ENCODE data around the gene MEOX2. TPM values are rescaled to one million over a fixed set of nuclear protein-coding genes. Genes with fewer than 3 reads are reported as not detected.

The MEOX2 gene
- total and polyA plus RNA-seq, 2 experiments from 2014 or later = not detected

- no peak for DNase-seq
- no peaks in the 10 kb centered on the region for H3K27me3 ChIP-seq (replicated peaks; ENCODE audit: insufficient read depth)
- H3K4me3 ChIP-seq = no peak overlapping the region
- no peaks in the 10 kb centered on the region for H3K9me3 ChIP-seq (ENCODE audit: low read depth)
- H3K36me3 ChIP-seq (ENCODE audit: low read depth) = no peaks in the 10 kb centered on the region
- no peaks in the 10 kb centered on the region for H3F3A ChIP-seq (ENCODE audit: insufficient read depth)
- H3K4me1 ChIP-seq (ENCODE audit: insufficient read depth) = no peaks in the 10 kb centered on the region
- no peak overlapping the region for H2AFZ ChIP-seq
- H3K9me2 ChIP-seq (ENCODE audit: insufficient read depth) = no peaks in the 10 kb centered on the region
- H3K79me2 ChIP-seq (ENCODE audit: insufficient read depth) = no peaks in the 10 kb centered on the region
- no peaks in the 10 kb centered on the region for H4K20me1 ChIP-seq (ENCODE audit: insufficient read depth)
- no peak overlapping the region for H3K27ac ChIP-seq
- in situ Hi-C loops (cut with MboI) = no loop called here
- no peak overlapping the region for H3K4me2 ChIP-seq (ENCODE audit: unreplicated experiment)
- TF ChIP-seq EZH2 (IDR thresholded peaks at IDR 0.05; ENCODE audit: insufficient read depth, poor library complexity, severe bottlenecking) (no peak), EZH2phosphoT487 (IDR thresholded peaks at IDR 0.05; ENCODE audit: insufficient read depth, low read depth) (no peak)
- no peak overlapping the region for H3K9ac ChIP-seq
- WGBS, 2 experiments (ENCODE audit: low coverage in 1 of 2, low lambda C conversion rate in 2 of 2, missing lambda C conversion rate in 2 of 2) = 9 to 14% methylated on average over 2 of the region's 2 CpGs
Measured at GRCh38 chr7:15652776-15653290, 33.6 kb downstream of the MEOX2 start.

GRCh38 chr7:15651693-15652092 lies 34.8 kb downstream of the MEOX2 start:
- no peaks in the 10 kb centered on the region for H3K9me3 ChIP-seq (ENCODE audit: low read depth)
- H3K4me3 ChIP-seq = no peak overlapping the region
- TF ChIP-seq EZH2phosphoT487 (IDR thresholded peaks at IDR 0.05; ENCODE audit: insufficient read depth, low read depth) = no peak
- no peak for TF ChIP-seq EZH2 (IDR thresholded peaks at IDR 0.05; ENCODE audit: insufficient read depth, poor library complexity, severe bottlenecking)

GRCh38 chr7:15650787-15651186 lies 35.7 kb downstream of the MEOX2 start:
- H3K27ac ChIP-seq = no peak overlapping the region
- no peaks in the 10 kb centered on the region for H3K9me3 ChIP-seq (ENCODE audit: low read depth)
- H3K4me1 ChIP-seq (ENCODE audit: insufficient read depth) = no peaks in the 10 kb centered on the region
- no peak for TF ChIP-seq EZH2 (IDR thresholded peaks at IDR 0.05; ENCODE audit: insufficient read depth, poor library complexity, severe bottlenecking)
- TF ChIP-seq EZH2phosphoT487 (IDR thresholded peaks at IDR 0.05; ENCODE audit: insufficient read depth, low read depth) = no peak
- no peaks in the 10 kb centered on the region for H4K20me1 ChIP-seq (ENCODE audit: insufficient read depth)
- in situ Hi-C loops (cut with MboI) = no loop called here
- H2AFZ ChIP-seq = no peak overlapping the region
- DNase-seq = no peak
- no peaks in the 10 kb centered on the region for H3F3A ChIP-seq (ENCODE audit: insufficient read depth)
- no peak overlapping the region for H3K4me2 ChIP-seq (ENCODE audit: unreplicated experiment)
- H3K9me2 ChIP-seq (ENCODE audit: insufficient read depth) = no peaks in the 10 kb centered on the region
- WGBS, 2 experiments (ENCODE audit: low coverage in 1 of 2, low lambda C conversion rate in 2 of 2, missing lambda C conversion rate in 2 of 2) = 74 to 75% methylated on average over 4 of the region's 4 CpGs
- no peaks in the 10 kb centered on the region for H3K79me2 ChIP-seq (ENCODE audit: insufficient read depth)
- no peaks in the 10 kb centered on the region for H3K36me3 ChIP-seq (ENCODE audit: low read depth)
- no peak overlapping the region for H3K9ac ChIP-seq
- no peaks in the 10 kb centered on the region for H3K27me3 ChIP-seq (replicated peaks; ENCODE audit: insufficient read depth)
- no peak overlapping the region for H3K4me3 ChIP-seq

More at GRCh38 chr7:15651693-15652092, 34.8 kb downstream of the MEOX2 start:
- Histone ChIP-seq H3F3A (ENCODE audit: insufficient read depth) (no peaks in the 10 kb centered on the region), H3K4me1 (ENCODE audit: insufficient read depth) (no peaks in the 10 kb centered on the region), H3K27ac (no peak overlapping the region), H2AFZ (no peak overlapping the region), H3K4me2 (ENCODE audit: unreplicated experiment) (no peak overlapping the region), H3K9ac (no peak overlapping the region), H4K20me1 (ENCODE audit: insufficient read depth) (no peaks in the 10 kb centered on the region), H3K9me2 (ENCODE audit: insufficient read depth) (no peaks in the 10 kb centered on the region), H3K27me3 (replicated peaks; ENCODE audit: insufficient read depth) (no peaks in the 10 kb centered on the region), H3K36me3 (ENCODE audit: low read depth) (no peaks in the 10 kb centered on the region), H3K79me2 (ENCODE audit: insufficient read depth) (no peaks in the 10 kb centered on the region)
- 27 to 37% methylated on average over 1 of the region's 1 CpG for WGBS, 2 experiments (ENCODE audit: low coverage in 1 of 2, low lambda C conversion rate in 2 of 2, missing lambda C conversion rate in 2 of 2)
- in situ Hi-C loops (cut with MboI) = no loop called here
- DNase-seq = no peak

GRCh38 chr7:15648461-15648961 lies 38.0 kb downstream of the MEOX2 start:
- Histone ChIP-seq H3K79me2 (ENCODE audit: insufficient read depth) (no peaks in the 10 kb centered on the region), H4K20me1 (ENCODE audit: insufficient read depth) (no peaks in the 10 kb centered on the region), H3K9me2 (ENCODE audit: insufficient read depth) (no peaks in the 10 kb centered on the region), H3K4me2 (ENCODE audit: unreplicated experiment) (no peak overlapping the region), H3K36me3 (ENCODE audit: low read depth) (no peaks in the 10 kb centered on the region), H3K9ac (no peak overlapping the region), H3K9me3 (ENCODE audit: low read depth) (no peaks in the 10 kb centered on the region), H3K27me3 (replicated peaks; ENCODE audit: insufficient read depth) (no peaks in the 10 kb centered on the region), H3K4me3 (no peak overlapping the region), H2AFZ (no peak overlapping the region), H3K27ac (no peak overlapping the region), H3K4me1 (ENCODE audit: insufficient read depth) (no peaks in the 10 kb centered on the region), H3F3A (ENCODE audit: insufficient read depth) (no peaks in the 10 kb centered on the region)
- in situ Hi-C loops (cut with MboI) = no loop called here
- no peak for DNase-seq
- WGBS, 2 experiments (ENCODE audit: low coverage in 1 of 2, low lambda C conversion rate in 2 of 2, missing lambda C conversion rate in 2 of 2) = 58 to 59% methylated on average over 5 of the region's 5 CpGs
- TF ChIP-seq EZH2 (IDR thresholded peaks at IDR 0.05; ENCODE audit: insufficient read depth, poor library complexity, severe bottlenecking) (no peak), EZH2phosphoT487 (IDR thresholded peaks at IDR 0.05; ENCODE audit: insufficient read depth, low read depth) (no peak)
